SK-N-DZ (cell line): ENCODE results near the gene CTXN1.
"Not testable (repeated sequence)": the region's sequence is repeated elsewhere in the genome, so short reads cannot be mapped to it uniquely, and the experiment has no call there.

Experiments used
- DNase-seq: peaks from one replicate; pipeline ENCODE4 v3.0.0-alpha.2; 2015; ENCODE audit warnings: low spot score

CTXN1 gene

GRCh38 chr19:7926727-7927604, 1.0 kb upstream of the CTXN1 start:
- DNase-seq = no peak

GRCh38 chr19:7925171-7925851, 624 bp downstream of the CTXN1 start:
- DNase-seq = peak; percentile 85

- DNase-seq = no peak
These were observed 1.2 kb downstream of the CTXN1 start for GRCh38 chr19:7924651-7925170.

- no peak for DNase-seq
These were observed 1.7 kb downstream of the CTXN1 start for GRCh38 chr19:7924241-7924640.

- DNase-seq = no peak
These were observed 2.4 kb downstream of the CTXN1 start for GRCh38 chr19:7923295-7924191.

GRCh38 chr19:7922836-7923195, 3.1 kb downstream of the CTXN1 start:
- no peak for DNase-seq

- DNase-seq = no peak
These were observed 3.7 kb downstream of the CTXN1 start for GRCh38 chr19:7921967-7922835.

GRCh38 chr19:7921302-7921966, 4.5 kb downstream of the CTXN1 start:
- DNase-seq = no peak

GRCh38 chr19:7920519-7921301, 5.2 kb downstream of the CTXN1 start:
- DNase-seq = peak; percentile 85

- DNase-seq = peak; percentile 95
These were observed 6.1 kb downstream of the CTXN1 start, which contains the start of gene SNAPC2 for GRCh38 chr19:7919610-7920518. Gene SNAPC2 (plus strand): TSS chr19:7920338. CDS start chr19:7920367, 29 bp downstream.

- DNase-seq = no peak
These were observed 7.1 kb downstream of the CTXN1 start for GRCh38 chr19:7918615-7919421.

GRCh38 chr19:7918062-7918614, 7.8 kb downstream of the CTXN1 start:
- not testable (repeated sequence) for DNase-seq

GRCh38 chr19:7917267-7918061, 8.5 kb downstream of the CTXN1 start:
- peak; percentile 67 for DNase-seq

- no peak for DNase-seq
These were observed 9.0 kb downstream of the CTXN1 start for GRCh38 chr19:7916955-7917266.

- no peak for DNase-seq
These were observed 9.6 kb downstream of the CTXN1 start for GRCh38 chr19:7916103-7916954.
